DOHH2 (cell line): ENCODE measurements around the gene PLCB3.

ENCODE experiments used
- CTCF ChIP-seq: fragments of 200-600 bp; sonication (generic); IDR thresholded peaks from one replicate; pipeline ENCODE4 v1.5.1; 2014; ENCODE audit warnings: antibody characterized with exemption, mild to moderate bottlenecking, low read depth, low read length; ENCODE audit not compliant: poor library complexity, severe bottlenecking
- EZH2phosphoT487 ChIP-seq: fragments of 200-600 bp; sonication (generic); IDR thresholded peaks from 2 replicates; pipeline ENCODE4 v1.6.1; 2017; ENCODE audit warnings: borderline replicate concordance, mild to moderate bottlenecking, antibody characterized with exemption, low read length, moderate library complexity, mixed read lengths

- TF ChIP-seq CTCF: no peak
- TF ChIP-seq EZH2phosphoT487: no peak
These were observed 1.5 kb upstream of the PLCB3 start for GRCh38 chr11:64249563-64250414.
